SIG-M5 treated with dmso at 0.1 percent for 504 hours (cell line): Measurements from ENCODE around the gene GMPS.
"Not testable (repeated sequence)": the region's sequence is repeated elsewhere in the genome, so short reads cannot be mapped to it uniquely, and the experiment has no call there.

Source experiments
- DNase-seq: peaks from one replicate; lab custom pipeline; 2025; ENCODE audit not compliant: unreplicated experiment; lab: John Stamatoyannopoulos, UW

GMPS gene

DNA sequence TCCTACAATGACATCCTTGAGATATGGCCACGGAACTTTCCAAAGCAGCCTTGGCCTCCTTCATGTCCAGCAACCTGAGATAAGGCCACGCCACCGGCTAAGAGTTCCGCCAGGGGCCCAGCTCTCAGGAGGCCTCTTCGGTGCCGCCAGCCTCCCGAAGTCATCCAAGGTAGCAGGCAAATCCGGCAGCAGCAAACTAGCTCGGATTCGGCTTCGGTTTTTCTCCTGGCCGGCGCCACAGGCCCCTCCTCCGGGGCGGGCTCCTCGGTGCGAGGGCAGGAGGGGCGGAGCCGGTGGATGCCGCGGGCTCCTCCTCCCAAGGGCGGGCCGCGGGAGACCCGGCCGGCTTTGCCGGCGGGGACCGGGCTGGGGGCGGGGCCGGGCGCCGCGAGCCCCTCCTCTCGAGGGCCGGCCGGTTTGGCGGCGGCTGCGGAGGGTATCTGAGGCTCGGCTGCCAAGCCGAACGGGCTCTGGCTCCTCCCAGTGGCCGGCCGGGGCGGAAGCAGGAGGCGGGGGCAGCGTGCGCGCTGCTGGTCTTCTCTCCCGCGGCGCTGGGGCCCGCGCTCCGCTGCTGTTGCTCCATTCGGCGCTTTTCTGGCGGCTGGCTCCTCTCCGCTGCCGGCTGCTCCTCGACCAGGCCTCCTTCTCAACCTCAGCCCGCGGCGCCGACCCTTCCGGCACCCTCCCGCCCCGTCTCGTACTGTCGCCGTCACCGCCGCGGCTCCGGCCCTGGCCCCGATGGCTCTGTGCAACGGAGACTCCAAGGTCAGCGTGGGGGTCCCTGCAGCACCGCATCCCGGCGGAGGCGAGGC is at the start of gene GMPS:
Gene GMPS, plus strand, starts transcription at position 518 of the 812 bp plus-strand sequence. Its CDS starts 221 bp downstream, at position 739.
- peak; percentile 98 for DNase-seq

GRCh38 chr3:155828490-155829098 is 41.9 kb upstream of the GMPS start:
- DNase-seq = not testable (repeated sequence)

- DNase-seq = no peak
Observed at GRCh38 chr3:155835341-155836071, 34.9 kb upstream of the GMPS start.

- no peak for DNase-seq
Observed at GRCh38 chr3:155843569-155843968, 26.9 kb upstream of the GMPS start.

- no peak for DNase-seq
Observed at GRCh38 chr3:155846119-155846518, 24.3 kb upstream of the GMPS start.

DNA sequence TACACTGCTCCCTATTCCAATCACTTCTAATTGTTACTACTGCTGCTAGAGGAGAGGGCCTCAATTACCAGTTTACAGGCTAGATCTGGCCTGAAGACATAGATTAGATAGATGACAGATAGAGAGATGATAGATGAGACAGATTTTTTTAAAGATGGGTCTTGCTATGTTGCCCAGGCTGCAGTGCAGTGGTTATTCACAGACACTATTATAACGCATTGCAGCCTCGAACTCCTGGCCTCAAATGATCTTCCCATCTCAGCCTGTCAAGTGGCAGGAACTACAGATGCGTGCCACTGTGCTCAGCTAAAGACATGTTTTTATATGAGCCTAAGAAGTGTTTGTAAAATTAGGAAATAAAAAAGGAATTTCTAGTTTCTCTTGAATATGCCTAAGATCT is 22.5 kb upstream of the GMPS start:
- DNase-seq = no peak

DNA sequence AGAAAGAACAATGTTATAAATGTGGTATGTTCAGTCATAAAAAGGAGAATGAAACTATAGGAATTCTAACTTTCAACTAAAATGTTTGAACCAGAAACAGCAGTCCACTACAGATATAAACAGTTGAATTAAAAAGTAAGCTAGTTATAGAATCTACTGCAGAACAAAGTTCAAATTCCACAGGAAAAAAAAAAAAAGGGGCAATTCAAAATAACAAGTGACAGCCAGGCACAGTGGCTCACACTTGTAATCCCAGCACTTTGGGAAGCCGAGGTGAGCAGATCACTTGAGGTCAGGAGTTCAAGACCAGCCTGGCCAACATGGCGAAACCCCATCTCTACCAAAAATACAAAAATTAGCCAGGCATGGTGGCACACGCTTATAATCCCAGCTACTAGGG is 21.0 kb upstream of the GMPS start:
- DNase-seq = not testable (repeated sequence)

- no peak for DNase-seq
Observed at GRCh38 chr3:155852341-155852740, 18.1 kb upstream of the GMPS start.

GRCh38 chr3:155853214-155854140 is 17.0 kb upstream of the GMPS start:
- peak; percentile 46 for DNase-seq

GRCh38 chr3:155854141-155854940 is 16.1 kb upstream of the GMPS start, which contains the start of gene SLC33A1:
Gene SLC33A1, minus strand, starts transcription at chr3:155854427. Its CDS starts 430 bp downstream, at chr3:155853997.
- DNase-seq = peak; percentile 100

DNA sequence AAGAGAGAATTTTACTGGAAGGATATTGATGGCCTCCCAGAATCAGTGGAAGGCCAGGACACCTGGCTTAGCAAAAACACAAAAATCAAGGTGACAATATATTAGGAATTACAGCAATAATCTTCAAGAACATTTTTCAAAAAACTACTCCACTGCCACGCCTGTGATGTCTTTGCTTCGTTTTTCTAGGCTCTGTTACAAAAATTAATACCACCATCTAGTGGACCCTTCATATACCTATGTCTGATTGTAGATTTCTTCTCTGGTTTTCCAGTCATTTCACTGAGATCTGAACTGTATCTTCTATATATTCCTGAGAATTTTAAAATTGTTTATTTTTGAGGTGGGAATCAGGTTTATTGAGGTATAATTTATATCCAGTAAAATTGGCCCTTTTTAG is 10.6 kb upstream of the GMPS start:
- DNase-seq = peak; percentile 57

- DNase-seq = not testable (repeated sequence)
Observed at GRCh38 chr3:155860424-155860823, 10.0 kb upstream of the GMPS start.

DNA sequence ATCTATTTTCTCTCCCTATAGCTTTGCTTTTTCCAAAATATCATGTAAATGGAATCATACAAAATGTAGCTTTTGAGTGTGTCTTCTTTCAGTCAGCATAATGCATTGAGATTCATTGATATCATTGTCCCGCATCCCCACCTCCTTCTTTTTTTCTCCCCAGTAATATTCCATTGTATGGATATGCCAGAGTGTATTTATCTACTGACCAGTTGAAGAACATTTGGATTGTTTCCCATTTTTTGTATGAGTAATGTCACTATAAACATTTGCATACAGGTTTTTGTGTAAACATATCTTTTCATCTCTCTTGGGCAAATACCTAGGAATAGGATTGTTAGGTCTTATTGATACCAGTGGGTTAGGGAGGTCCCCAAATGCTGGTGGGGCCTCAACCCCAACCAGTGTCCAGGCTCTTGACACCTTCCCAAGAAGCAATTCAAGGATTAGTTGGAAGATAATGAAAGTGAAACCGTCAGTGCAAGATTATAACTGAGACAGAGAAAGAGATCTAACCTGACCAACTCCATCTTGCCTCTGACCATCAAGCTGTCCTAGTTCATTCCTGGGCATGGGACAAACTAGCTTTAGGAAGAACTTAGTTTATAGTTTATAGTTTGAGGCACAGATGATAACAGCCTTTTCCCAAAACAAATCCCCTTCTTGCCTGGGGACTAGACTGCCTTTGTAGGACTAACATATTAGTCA is 8.8 kb upstream of the GMPS start:
- DNase-seq = no peak

DNA sequence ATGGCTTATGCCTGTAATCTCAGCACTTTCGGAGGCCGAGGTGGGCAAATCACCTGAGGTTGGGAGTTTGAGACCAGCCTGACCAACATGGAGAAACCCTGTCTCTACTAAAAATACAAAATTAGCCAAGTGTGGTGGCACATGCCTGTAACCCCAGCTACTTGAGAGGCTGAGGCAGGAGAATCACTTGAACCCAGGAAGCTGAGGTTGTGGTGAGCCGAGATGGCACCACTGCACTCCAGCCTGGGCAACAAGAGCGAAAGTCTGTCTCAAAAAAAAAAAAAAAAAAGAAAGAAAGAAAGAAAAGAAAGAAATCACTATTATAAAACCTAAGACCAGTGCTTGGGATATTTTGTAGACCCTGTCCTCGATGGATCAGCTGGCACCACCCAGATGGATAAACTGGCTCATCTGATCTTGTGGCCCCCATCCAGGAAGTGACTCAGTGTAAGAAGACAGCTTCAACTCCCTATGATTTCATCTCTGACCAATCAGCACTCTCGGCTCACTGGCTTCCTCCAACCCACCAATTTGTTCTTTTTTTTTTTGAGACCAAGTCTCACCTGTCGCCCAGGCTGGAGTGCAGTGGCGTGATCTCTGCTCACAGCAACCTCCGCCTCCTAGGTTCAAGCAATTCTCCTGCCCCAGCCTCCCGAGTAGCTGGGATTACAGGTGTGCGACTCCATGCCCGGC is 8.0 kb upstream of the GMPS start:
- DNase-seq = peak; percentile 44

GRCh38 chr3:155863072-155863784 is 7.2 kb upstream of the GMPS start:
- DNase-seq = no peak

- no peak for DNase-seq
Observed at GRCh38 chr3:155869691-155870090, 759 bp upstream of the GMPS start.

- DNase-seq = peak; percentile 59
Observed at GRCh38 chr3:155870945-155871745, 695 bp downstream of the GMPS start.
